Measurements from ENCODE around the gene SMTNL2. TPM values are rescaled to one million over a fixed set of nuclear protein-coding genes. Genes with fewer than 3 reads are reported as not detected.

Gene SMTNL2
- total RNA-seq (2022; extraction: Qiagen RNA extraction; ENCODE audit: low read depth) = 0.37 to 1.3 TPM (median 0.64 TPM) in 5 replicates

DNA sequence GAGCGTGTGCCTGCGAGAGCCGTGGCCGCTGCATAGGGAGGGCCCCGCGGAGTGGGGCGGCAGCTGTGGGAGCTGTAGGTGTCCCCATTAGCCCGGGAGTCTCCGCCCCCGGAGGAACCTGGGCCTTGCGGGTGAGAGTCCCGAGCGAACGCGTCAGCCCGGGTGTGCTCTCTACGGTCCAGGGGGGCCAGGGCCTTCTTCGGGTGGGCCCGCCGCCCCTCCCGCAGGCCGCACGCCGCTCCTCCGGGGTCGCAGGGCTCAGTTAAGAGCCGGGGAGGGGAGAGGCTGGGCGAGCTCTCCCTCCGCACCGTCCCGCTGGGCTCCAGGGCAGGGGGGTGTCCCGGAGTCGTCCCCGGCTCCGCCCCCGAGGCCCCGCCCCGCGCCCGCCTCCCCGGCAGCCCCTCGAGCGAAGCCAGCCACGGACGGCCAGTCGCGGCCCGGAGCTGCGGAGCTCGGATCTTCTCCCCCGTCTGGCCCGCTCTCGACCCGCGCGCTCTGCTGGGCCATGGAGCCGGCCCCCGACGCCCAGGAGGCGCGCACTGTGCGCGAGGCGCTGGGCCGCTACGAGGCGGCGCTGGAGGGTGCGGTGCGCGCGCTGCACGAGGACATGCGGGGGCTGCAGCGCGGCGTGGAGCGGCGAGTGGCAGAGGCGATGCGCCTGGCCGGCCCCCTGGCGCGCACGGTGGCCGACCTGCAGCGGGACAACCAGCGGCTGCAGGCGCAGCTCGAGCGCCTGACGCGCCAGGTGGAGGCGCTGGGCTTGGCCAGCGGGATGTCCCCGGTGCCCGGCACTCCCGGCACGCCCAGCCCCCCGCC lies at the start of gene SMTNL2:
TSS of gene SMTNL2 (plus strand) at position 429 of the 816 bp plus-strand sequence. CDS start at position 506, 77 bp downstream.

GRCh38 chr17:4554997-4555799 lies 29.1 kb upstream of the SMTNL2 start, which contains the start of gene MYBBP1A:
TSS of gene MYBBP1A (minus strand) at chr17:4555384. CDS start at chr17:4555324, 60 bp downstream.

GRCh38 chr17:4560421-4560820 lies 23.9 kb upstream of the SMTNL2 start, which contains the start of gene GGT6:
TSS of gene GGT6 (minus strand) at chr17:4560577. CDS start at chr17:4560521, 56 bp downstream.

GRCh38 chr17:4641297-4642195 lies 57.2 kb downstream of the SMTNL2 start, which contains the start of gene ALOX15:
TSS of gene ALOX15 (minus strand) at chr17:4641678. CDS start at chr17:4641651, 27 bp downstream.

Other genes with a start within 250 kb of the SMTNL2 start
- gene UBE2G1, start 217.9 kb upstream of the SMTNL2 start, total RNA-seq (2022; extraction: Qiagen RNA extraction; ENCODE audit: low read depth) = 76.5 to 93.7 TPM (median 87.3 TPM) in 5 replicates
- 0.12 TPM in 1 of 5 replicates, not detected in the others for gene SPNS3, start 150.6 kb upstream of the SMTNL2 start, total RNA-seq (2022; extraction: Qiagen RNA extraction; ENCODE audit: low read depth)
- 10.8 to 21.8 TPM (median 16.4 TPM) in 5 replicates for gene SPNS2, start 85.6 kb upstream of the SMTNL2 start, total RNA-seq (2022; extraction: Qiagen RNA extraction; ENCODE audit: low read depth)
- gene MYBBP1A, start 29.1 kb upstream of the SMTNL2 start, total RNA-seq (2022; extraction: Qiagen RNA extraction; ENCODE audit: low read depth) = 88.6 to 111 TPM (median 104 TPM) in 5 replicates
- not detected in 5 replicates for gene GGT6, start 24.0 kb upstream of the SMTNL2 start, total RNA-seq (2022; extraction: Qiagen RNA extraction; ENCODE audit: low read depth)
- 0.05 to 0.21 TPM (median 0.13 TPM) in 4 of 5 replicates, not detected in the other for gene ALOX15, start 57.1 kb downstream of the SMTNL2 start, total RNA-seq (2022; extraction: Qiagen RNA extraction; ENCODE audit: low read depth)
- gene PELP1, start 119.6 kb downstream of the SMTNL2 start, total RNA-seq (2022; extraction: Qiagen RNA extraction; ENCODE audit: low read depth) = 63.6 to 79.6 TPM (median 74.7 TPM) in 5 replicates
- gene ARRB2, start 126.1 kb downstream of the SMTNL2 start, total RNA-seq (2022; extraction: Qiagen RNA extraction; ENCODE audit: low read depth) = 44.5 to 71.7 TPM (median 59.7 TPM) in 5 replicates
- gene MED11, start 146.9 kb downstream of the SMTNL2 start, total RNA-seq (2022; extraction: Qiagen RNA extraction; ENCODE audit: low read depth) = 40.1 to 44.1 TPM (median 41.9 TPM) in 5 replicates
- 0.16 to 0.74 TPM (median 0.28 TPM) in 5 replicates for gene ZMYND15, start 155.3 kb downstream of the SMTNL2 start, total RNA-seq (2022; extraction: Qiagen RNA extraction; ENCODE audit: low read depth)
- 13.2 to 20.3 TPM (median 18.2 TPM) in 5 replicates for gene CXCL16, start 155.4 kb downstream of the SMTNL2 start, total RNA-seq (2022; extraction: Qiagen RNA extraction; ENCODE audit: low read depth)
- 0.40 to 1.3 TPM (median 0.70 TPM) in 5 replicates for gene TM4SF5, start 187.4 kb downstream of the SMTNL2 start, total RNA-seq (2022; extraction: Qiagen RNA extraction; ENCODE audit: low read depth)
- 0.78 to 1.4 TPM (median 0.85 TPM) in 5 replicates for gene VMO1, start 201.8 kb downstream of the SMTNL2 start, total RNA-seq (2022; extraction: Qiagen RNA extraction; ENCODE audit: low read depth)
- not detected in 5 replicates for gene GLTPD2, start 204.4 kb downstream of the SMTNL2 start, total RNA-seq (2022; extraction: Qiagen RNA extraction; ENCODE audit: low read depth)
- 459 to 505 TPM (median 496 TPM) in 5 replicates for gene PSMB6, start 211.6 kb downstream of the SMTNL2 start, total RNA-seq (2022; extraction: Qiagen RNA extraction; ENCODE audit: low read depth)
- 20.8 to 27.3 TPM (median 25.4 TPM) in 5 replicates for gene PLD2, start 222.6 kb downstream of the SMTNL2 start, total RNA-seq (2022; extraction: Qiagen RNA extraction; ENCODE audit: low read depth)
- 46.7 to 62.8 TPM (median 57.8 TPM) in 5 replicates for gene MINK1, start 248.8 kb downstream of the SMTNL2 start, total RNA-seq (2022; extraction: Qiagen RNA extraction; ENCODE audit: low read depth)